Central memory CD8-positive, alpha-beta T cell (primary cell): ENCODE measurements around the gene XK.
"Not testable (repeated sequence)": the region's sequence is repeated elsewhere in the genome, so short reads cannot be mapped to it uniquely, and the experiment has no call there.

Experiments
- ATAC-seq: fragments of 150-1000 bp; cut with Tn5 transposase; replicated peaks from 2 replicates; pipeline ENCODE4 v1.10.0; 2022; ENCODE audit warnings: mild to moderate bottlenecking, moderate FRiP score, moderate number of reproducible peaks; ENCODE audit not compliant: poor library complexity, severe bottlenecking; ENCODE audit errors: extremely low read depth
- DNase-seq, 2 donors: peaks; one replicate each; pipeline ENCODE4 v3.0.0; 2021; ENCODE audit warnings: low spot score in 2 of 2
- H3K27ac Mint-ChIP-seq: one replicate; pipeline ENCODE4 v1.8.0; 2022; ENCODE audit warnings: low read depth, mild to moderate bottlenecking, moderate library complexity, mixed read lengths
- H3K27me3 Mint-ChIP-seq: one replicate; pipeline ENCODE4 v1.8.0; 2022; ENCODE audit warnings: mixed read lengths
- H3K36me3 Mint-ChIP-seq: one replicate; pipeline ENCODE4 v1.8.0; 2022; ENCODE audit warnings: mild to moderate bottlenecking, moderate library complexity, mixed read lengths; ENCODE audit not compliant: insufficient read depth
- H3K4me1 Mint-ChIP-seq: one replicate; pipeline ENCODE4 v1.8.0; 2022; ENCODE audit warnings: mixed read lengths
- H3K4me3 Mint-ChIP-seq: one replicate; pipeline ENCODE4 v1.8.0; 2022; ENCODE audit warnings: mild to moderate bottlenecking, moderate library complexity, mixed read lengths
- H3K9me3 Mint-ChIP-seq: one replicate; pipeline ENCODE4 v1.8.0; 2022; ENCODE audit warnings: mixed read lengths

Gene XK

GRCh38 chrX:37768866-37769265 is 83.3 kb downstream of the XK start:
- DNase-seq, H3K27ac Mint-ChIP-seq, H3K36me3 Mint-ChIP-seq, H3K4me3 Mint-ChIP-seq, H3K27me3 Mint-ChIP-seq, ATAC-seq, H3K9me3 Mint-ChIP-seq: not testable (repeated sequence)
- peaks cover 11% of the 10 kb centered on the region for H3K4me1 Mint-ChIP-seq

- H3K27ac Mint-ChIP-seq = peak overlapping the region; percentile 72
- H3K9me3 Mint-ChIP-seq = no peaks in the 10 kb centered on the region
- peak overlapping the region; percentile 69 for H3K4me3 Mint-ChIP-seq
- no peaks in the 10 kb centered on the region for H3K36me3 Mint-ChIP-seq
- H3K27me3 Mint-ChIP-seq = no peaks in the 10 kb centered on the region
- ATAC-seq (no peak), DNase-seq (no peak)
- H3K4me1 Mint-ChIP-seq = peaks cover 22% of the 10 kb centered on the region
Observed at GRCh38 chrX:37776283-37776986, 90.8 kb downstream of the XK start.

DNA sequence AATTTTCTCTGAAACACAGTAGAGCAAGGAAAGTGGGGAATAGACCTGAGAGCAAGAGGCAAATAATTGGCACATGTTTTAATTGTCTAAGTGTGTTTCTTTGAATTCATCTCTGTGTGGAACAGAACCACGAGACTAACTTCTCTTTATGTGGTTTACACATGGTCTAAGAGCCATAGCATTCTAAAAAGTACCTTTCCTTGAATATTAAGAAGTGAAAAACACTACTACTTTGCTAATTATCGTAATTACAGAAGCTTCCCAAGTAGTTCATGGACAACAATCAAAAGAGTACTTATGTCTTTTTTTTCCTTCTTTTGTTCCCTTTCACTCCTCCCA is 91.4 kb downstream of the XK start:
- DNase-seq (no peak), ATAC-seq (peak; percentile 60)
- no peaks in the 10 kb centered on the region for H3K9me3 Mint-ChIP-seq
- no peaks in the 10 kb centered on the region for H3K27me3 Mint-ChIP-seq
- peak overlapping the region; percentile 69 for H3K4me3 Mint-ChIP-seq
- no peaks in the 10 kb centered on the region for H3K36me3 Mint-ChIP-seq
- H3K4me1 Mint-ChIP-seq = peaks cover 22% of the 10 kb centered on the region
- H3K27ac Mint-ChIP-seq = peak overlapping the region; percentile 72

DNA sequence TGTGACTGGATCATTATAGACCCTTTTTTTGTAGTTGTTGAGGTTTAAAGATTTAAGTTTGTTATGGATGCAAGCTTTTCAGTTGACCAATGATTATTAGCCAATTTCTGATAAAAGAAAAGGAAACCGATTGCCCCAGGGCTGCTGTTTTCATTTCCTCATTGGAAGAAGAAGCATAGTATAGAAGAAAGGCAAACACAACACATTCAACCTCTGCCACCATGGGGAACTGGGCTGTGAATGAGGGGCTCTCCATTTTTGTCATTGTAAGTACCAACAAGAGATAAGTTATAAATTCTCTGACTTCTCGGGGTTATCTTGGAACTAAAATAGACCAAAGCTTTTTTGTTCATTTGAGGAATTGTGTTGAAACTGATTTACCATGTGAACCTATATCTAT is 94.3 kb downstream of the XK start, which contains the start of gene CYBB:
Gene CYBB, plus strand, starts transcription at position 203 of the 400 bp plus-strand sequence. Its CDS starts 19 bp downstream, at position 222.
- H3K4me3 Mint-ChIP-seq = no peak within 1 kb of the TSS
- DNase-seq = no peak
- H3K9me3 Mint-ChIP-seq = no peaks in the 10 kb centered on the region
- no peaks in the 10 kb centered on the region for H3K36me3 Mint-ChIP-seq
- no peak within 1 kb of the TSS for H3K27ac Mint-ChIP-seq
- H3K4me1 Mint-ChIP-seq = peaks cover 22% of the 10 kb centered on the region
- H3K27me3 Mint-ChIP-seq = no peaks in the 10 kb centered on the region
- ATAC-seq = no peak

DNA sequence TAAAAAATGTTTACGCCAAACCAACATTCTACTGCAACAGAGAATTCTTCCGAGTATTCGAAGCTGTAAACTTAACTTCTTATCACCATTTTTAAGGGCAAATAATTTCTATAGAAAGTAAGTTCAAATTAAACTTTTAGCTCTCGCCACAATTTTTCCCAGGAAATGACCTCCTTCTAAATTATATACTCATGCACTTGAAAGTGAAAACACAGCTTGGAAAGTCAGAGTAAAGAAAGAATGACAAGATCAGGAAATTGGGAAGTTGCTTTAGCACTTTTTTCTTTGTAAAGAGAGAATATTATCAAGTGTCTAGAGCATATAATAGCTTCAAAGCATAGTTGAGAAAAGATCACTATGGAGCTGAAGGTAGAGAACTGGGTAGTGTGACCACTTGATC is 95.5 kb downstream of the XK start:
- Mint-ChIP-seq H3K36me3 (no peaks in the 10 kb centered on the region), H3K27me3 (no peaks in the 10 kb centered on the region), H3K4me3 (no peak overlapping the region), H3K9me3 (no peaks in the 10 kb centered on the region), H3K27ac (no peak overlapping the region), H3K4me1 (peaks cover 16% of the 10 kb centered on the region)
- no peak for DNase-seq
- ATAC-seq = no peak
